NCI-H2081 (cell line): Measurements from ENCODE around the gene CCR5AS.
"Not testable (repeated sequence)": the region's sequence is repeated elsewhere in the genome, so short reads cannot be mapped to it uniquely, and the experiment has no call there.

Experiments used
- DNase-seq, 2 experiments: peaks; one replicate each; lab custom pipeline; 2025; lab: John Stamatoyannopoulos, UW

Gene CCR5AS

GRCh38 chr3:46405301-46406019 lies 1.4 kb downstream of the CCR5AS start:
- DNase-seq = no peak

GRCh38 chr3:46402902-46403301 lies 4.0 kb downstream of the CCR5AS start:
- not testable (repeated sequence) for DNase-seq

DNA sequence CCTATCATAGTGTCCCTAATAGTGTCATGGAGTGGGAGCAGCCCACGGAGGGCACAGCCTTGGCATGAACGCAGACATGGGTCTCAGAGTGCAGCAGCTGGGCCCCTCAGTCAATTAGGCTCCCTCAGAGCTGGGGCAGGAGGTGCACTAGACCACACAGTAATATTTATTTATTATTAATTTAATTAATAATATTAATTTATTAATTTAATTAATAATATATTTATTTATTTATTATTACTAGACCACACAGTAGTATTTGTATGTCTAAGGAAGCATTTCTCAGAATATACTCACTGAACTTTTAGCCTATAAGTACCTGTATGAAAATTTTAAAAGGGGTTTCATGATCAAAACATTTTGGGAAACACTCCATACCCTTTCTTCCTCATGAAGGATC lies 5.3 kb downstream of the CCR5AS start:
- DNase-seq = no peak

DNA sequence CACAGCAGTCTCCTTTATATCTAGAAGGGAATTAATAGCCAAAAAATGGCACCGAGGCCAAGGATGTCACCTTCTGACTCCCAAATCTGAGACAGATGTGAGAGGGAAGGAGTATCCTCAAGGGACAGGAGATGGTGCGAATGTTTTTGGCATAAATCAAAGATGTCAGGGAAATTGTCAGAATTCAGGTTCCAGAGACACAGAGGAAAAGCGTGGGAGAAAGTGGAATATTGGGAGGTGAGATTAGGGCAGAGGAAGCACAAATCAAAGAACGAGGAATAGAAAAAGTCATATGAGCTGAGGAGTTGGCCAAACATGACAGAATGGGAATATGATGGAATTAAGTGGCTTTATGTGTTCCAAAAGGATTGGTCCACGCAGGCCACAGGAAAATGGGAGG lies 6.0 kb downstream of the CCR5AS start:
- no peak for DNase-seq

DNA sequence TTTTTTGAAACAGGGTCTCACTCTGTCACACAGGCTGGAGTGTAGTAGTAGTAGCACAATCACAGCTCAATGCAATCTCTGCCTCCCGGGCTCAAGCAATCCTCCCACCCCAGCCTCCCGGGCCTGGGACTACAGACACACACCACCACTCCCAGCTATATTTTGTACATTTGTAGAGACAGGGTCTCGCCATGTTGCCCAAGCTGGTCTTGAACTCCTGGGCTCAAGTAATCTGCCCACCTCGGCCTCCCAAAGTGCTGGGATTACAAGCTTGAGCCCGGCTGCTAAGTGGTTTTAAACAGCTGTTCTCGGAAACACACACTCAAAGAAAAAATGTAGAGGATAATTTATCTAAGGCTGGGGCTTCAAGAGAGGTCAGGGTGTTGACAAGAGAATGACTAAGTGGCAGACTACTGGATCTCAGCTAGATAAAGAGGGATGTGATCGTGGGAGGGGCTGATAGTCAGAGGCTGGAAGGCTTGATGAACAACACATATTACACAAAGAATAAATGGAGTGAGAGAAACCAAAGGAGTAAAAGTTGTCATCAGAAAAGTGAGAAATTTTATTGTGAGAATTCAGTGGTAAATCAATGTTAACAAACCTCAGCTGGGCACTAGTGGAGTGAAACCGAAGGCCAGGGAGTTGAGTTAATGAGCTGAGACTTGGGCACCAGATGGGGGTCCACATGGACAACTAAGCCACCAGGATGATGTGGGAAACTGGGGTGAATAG lies 6.7 kb downstream of the CCR5AS start:
- no peak for DNase-seq

GRCh38 chr3:46399557-46399956 lies 7.3 kb downstream of the CCR5AS start:
- no peak for DNase-seq

DNA sequence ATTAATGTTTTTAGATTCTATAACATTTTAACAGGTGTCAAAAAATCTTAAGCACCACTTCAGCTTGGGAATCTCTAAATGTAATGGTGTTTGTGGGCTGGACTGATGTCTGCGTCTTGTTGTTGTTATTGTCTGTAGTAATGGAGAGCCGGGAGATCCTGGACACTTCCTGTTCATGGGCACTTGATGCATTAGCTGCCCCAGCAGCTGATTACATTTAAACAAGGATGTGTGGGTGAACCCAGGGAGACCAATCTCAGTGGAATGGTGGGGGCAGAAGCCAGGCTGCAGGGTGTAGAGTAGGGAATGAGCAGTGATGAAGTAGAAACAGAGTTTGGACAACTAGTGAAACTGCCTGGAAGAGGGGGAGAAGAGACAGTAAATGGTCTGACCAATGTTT lies 7.8 kb downstream of the CCR5AS start:
- DNase-seq = no peak

DNA sequence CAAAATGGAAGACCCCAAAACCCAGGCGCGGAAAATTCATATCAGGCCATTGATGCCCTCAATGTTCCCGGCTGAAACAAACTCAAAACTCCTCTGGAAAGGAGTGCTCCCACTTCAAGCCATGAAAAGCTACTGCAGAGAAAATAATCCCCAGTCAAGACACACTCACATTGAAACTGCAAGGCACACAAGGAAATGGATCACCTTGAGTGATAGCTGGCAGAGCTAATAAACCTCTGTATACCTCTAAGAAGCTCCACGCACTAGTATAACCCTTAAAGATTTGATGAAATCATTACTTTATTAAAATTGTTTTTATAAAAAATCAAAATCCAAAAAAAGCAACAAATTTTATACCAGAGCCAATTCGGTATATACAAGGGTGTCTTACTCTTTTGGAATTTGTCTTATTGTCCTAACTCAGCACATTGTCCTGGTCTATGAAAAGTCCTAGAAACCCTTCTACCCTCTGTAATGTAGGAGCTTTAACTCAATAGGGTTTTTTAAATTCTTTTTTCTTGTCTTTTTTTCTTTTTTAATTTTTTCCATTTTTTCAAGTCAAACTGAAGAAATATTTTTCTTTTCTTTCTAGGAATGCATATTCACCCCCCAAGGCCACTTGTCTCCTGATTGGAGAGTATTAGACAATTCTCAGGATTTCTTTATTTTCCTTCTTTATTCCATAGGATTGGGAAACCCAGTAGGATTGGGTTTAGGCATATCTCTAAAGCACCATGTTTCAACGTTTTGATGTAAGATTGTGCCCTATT lies 8.5 kb downstream of the CCR5AS start:
- no peak for DNase-seq

DNA sequence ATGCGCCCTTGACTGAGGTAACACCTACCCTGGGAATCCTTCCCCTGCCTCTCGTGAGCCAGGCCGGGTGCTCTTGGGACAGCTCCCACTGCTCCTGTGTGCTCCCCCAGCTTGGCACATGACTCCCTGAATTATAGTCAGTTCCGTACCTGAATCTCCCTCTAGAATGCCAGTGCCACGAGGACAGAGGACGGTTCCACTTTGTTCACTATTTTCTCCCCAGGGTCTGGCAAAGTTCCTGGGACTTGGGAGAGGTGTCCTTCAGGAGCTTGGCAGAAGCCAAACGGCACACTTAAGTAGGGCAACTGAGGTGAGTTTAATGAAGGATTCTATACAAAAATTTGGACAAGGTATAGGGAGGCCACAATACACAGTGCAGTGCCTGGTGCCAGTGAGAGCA lies 9.8 kb downstream of the CCR5AS start:
- DNase-seq = no peak

DNA sequence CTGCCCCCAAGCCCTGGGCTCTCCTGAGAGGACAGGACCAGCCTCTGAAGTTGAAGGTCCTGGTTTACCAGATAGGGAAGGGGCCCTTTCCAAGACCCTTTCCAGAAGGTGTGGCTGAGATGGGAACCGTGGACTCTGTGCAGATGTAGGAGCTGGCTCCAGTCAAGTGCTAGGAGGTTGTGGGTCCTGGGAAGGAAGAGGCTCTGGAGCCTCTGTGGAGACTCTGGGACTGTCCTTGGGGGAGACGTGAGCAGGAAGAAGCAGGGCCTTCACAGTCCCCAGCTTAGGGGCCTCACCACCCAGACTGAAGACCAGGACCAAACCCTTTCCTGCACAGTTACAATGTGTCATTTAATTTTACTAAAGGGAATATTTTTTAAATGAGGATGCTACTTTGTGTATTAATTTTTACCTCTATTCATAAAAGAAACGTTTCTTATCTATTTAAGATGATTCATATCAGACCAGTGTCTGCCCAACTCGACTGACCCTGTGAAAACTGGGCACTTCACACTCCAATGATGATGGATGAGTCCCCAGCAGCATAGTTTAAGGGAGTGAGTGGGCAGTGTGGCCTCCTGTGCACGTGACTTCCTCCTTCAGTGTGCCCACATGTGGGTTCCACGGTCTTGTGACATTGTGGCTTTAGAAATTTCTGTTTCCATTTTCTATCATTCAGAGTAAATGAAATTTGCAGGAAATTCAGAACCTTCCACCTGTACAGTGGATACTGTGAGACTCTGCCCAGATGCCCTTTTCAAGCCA lies 10.9 kb downstream of the CCR5AS start:
- DNase-seq = no peak

- no peak for DNase-seq
These were observed 11.6 kb downstream of the CCR5AS start for GRCh38 chr3:46395210-46395661.

DNA sequence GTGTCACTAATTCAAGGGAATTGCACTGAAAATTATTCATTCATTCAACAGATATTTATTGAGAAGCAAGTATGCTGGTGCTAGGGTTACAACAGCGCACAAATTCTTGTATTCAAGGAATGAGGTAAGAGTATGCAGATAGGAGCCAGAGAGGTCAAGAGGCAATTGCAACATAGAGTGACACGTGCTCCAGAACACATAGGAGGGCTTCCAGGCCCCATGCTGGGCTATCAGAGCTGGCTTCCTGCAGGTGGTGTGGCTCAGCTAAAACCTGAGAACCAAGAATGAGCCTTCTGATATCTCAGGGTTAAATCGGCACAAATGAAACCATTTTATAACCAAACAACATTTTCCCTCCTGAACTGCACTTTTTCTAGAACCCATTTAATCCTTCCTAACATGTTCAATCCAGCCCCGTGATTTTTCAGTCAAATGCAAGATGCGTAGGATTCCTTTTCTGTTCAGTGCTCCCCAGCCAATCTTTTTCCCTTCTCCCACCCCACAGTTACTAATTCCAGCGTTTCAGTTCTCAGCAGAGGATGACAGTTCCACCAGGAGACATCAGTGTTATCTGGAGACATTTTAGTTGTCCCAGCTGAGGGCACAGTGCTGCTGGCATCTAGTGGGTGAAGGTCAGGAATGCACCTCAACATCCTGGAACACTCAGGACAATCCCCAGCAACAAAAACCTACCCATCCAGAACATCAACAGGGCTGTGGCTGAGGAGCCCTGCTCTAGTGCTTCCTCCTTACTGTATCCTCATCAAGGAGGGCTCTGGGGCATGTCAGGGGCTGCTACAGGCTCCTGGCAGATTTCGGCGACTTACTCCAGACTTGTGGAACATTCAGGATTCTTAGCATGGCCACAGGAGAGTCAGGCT lies 13.1 kb downstream of the CCR5AS start:
- DNase-seq = no peak

DNA sequence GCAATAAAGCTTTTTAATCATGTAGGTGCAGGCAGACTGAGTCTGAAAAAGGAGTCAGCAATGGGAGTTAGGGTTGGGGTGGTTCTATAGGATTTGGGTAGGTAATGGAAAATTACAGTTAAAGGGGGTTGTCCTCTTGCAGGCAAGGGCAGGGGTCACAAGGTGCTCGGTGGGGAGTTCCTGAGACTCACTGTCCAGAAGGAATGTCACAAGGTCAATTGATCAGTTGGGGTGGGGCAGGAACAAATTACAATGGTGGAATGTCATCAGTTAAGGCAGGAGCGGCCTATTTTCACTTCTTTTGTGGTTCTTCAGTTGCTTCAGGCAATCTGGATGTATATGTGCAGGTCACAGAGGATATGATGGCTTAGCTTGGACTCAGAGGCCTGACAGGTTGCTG lies 13.9 kb downstream of the CCR5AS start:
- no peak for DNase-seq

- not testable (repeated sequence) for DNase-seq
These were observed 15.3 kb downstream of the CCR5AS start for GRCh38 chr3:46391526-46391925.

- DNase-seq = no peak
These were observed 17.6 kb downstream of the CCR5AS start for GRCh38 chr3:46389306-46389705.

DNA sequence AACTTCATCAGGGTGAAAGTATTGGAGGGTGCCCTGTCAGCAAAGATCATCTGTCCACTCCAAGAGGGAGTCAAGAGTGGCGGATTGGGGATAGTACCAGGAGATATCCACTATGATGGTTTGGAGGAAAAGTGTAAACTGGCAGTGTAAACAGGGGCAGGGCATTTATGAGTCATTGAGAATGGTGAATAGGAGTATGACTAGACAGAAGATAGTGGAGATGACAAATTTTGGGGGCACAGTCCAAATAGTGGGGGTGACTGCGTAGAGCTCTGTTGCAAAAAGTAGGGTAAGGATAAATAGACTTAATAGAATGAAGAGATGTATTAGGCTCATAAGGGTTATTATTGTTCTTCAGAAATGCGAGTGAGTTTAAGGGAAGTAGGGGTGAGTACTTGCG lies 18.0 kb downstream of the CCR5AS start:
- not testable (repeated sequence) for DNase-seq

DNA sequence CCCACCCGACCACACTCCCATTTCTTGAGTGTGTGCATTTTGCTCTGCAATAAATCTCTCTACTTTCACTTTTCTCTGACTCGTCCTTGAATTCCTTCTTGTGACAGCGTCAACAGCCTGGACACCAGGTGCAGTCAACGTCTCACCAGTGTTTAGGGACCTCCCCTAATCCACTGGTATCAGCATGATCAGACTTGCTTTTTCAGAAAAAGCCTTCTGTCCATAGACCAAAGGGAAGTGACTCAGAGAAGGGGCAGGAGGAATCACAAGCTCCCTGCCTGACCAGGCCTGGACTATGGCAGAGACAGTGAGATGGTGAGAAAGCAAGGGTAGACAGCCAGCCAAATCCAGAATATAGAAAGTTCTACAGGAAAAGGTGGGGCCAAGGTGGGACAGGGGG lies 20.7 kb downstream of the CCR5AS start:
- no peak for DNase-seq

DNA sequence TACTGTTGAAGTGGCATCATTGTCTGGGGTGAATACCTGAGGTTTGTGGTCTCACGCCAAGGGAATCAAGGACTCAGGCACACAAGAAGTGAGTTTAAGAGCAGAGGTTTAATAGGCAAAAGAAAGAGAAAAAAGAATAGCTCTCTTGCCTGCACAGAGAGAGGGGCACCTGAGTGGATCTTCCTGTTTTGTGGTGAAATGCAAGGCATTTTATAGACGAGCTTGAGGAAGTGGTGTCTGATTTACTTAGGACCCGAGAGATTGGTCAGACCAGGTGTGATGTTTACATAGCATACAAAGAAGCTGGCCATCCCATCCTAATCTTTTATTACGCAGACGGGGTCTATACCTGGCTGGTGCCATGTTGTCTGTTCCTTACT lies 22.9 kb downstream of the CCR5AS start:
- no peak for DNase-seq

GRCh38 chr3:46383211-46383950 lies 23.5 kb downstream of the CCR5AS start:
- no peak for DNase-seq

GRCh38 chr3:46381625-46382024 lies 25.2 kb downstream of the CCR5AS start:
- DNase-seq = no peak
